HG03558 (cell line): ENCODE data around the gene PHTF1.
"Not testable (repeated sequence)": the region's sequence is repeated elsewhere in the genome, so short reads cannot be mapped to it uniquely, and the experiment has no call there.

Source experiments
- ATAC-seq: cut with Tn5 transposase; IDR thresholded peaks from one replicate; pipeline ENCODE4 v1.9.1; 2021; ENCODE audit warnings: moderate number of reproducible peaks; ENCODE audit not compliant: unreplicated experiment; ENCODE audit errors: extremely low read depth

PHTF1 gene

DNA sequence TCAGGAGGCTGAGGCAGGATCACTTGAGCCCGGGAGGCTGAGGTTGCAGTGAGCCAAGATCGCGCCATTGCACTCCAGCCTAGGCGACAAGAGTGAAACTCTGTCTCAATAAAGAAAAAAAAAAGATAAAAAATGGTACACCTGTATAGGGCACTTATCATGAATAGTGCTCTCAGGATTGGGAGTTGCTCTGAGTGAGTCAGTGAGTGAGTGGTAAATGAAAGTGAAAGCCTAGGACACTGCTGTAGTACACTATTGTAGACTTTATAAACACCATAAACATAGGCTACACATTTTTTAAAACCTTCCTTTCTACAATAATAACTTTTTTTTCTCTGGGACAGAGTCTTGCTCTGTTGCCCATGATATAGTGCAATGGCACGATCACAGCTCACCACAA, 16.8 kb downstream of the PHTF1 start:
- no peak for ATAC-seq

DNA sequence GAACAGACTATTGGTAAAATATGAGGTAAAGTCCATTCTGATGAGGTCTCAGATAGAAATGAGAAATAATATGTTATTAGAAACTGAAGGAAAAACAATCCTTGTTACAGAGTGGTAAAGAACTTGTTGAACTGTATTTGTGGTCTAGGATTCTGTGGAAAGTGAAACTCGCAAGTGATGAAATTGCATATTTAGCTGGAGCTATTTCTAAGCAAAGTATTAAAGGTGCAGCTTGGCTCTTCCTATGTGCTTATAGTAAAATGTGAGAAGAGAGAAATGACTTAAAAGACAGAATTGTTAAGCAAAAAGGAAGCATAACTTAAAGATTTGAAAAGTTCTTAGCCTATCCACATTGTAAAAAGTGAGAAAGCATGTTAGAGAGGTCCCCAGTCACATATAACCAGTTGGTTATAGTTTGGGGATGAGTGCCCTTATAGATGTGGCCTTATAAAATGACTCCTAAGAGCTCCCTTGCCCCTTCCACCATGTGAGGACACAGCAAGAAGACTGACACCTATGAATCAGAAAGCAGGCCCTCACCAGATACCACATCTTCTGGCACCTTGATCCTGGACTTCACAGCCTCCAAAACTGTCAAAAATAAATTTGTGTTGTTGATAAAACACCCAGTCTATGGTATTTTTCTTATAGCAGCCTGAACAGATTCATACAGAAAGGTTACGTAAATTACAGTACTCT, 24.8 kb downstream of the PHTF1 start:
- no peak for ATAC-seq

DNA sequence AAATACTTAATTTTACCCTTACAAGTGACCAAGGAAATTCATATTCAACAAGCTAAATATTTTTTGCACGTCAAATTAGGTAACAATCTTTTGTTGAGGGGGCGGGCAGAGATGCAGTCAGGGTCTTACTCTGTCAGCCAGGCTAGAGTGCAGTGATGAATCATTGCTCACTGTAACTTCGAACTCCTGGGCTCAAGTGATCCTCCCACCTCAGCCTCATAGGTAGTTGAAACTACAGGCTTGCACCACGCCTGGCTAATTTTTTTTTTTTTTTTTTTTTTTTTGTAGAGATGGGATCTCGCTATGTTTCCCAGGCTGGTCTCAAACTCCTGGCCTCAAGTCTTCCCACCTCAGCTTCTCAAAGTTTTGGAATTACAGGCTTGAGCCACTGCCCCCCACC, 26.5 kb downstream of the PHTF1 start:
- no peak for ATAC-seq

DNA sequence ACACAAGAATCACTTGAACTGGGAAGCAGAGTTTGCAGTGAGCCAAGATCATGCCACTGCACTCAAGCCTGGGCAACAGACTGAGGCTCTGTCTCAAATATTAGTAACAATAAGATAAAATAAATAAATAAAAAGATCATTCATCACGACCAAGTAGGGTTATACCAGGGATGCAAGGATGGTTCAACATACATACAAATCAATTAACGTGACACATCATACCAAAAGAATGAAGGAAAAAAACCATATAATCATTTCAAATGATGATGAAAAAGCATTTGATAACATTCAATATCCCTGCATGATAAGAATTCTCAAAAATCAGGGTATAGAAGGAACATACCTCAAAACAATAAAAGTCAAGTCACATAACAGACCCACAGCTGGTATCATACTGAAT, 38.3 kb downstream of the PHTF1 start:
- no peak for ATAC-seq

DNA sequence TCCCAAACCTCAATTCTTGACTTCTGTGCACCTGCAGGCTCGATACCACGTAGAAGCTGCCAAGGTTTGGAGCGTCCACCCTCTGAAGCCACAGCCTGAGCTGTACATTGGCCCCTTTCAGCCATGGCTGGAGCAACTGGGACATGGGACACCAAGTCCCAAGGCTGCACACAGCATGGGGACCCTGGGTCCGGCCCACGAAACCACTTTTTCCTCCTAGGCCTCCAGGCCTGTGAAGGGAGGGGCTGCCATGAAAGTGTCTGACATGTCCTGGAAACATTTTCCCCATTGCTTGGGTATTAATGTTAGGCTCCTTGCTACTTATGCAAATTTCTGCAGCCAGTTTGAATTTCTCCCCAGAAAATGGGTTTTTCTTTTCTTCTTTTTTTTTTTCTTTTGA, 40.7 kb downstream of the PHTF1 start:
- not testable (repeated sequence) for ATAC-seq

DNA sequence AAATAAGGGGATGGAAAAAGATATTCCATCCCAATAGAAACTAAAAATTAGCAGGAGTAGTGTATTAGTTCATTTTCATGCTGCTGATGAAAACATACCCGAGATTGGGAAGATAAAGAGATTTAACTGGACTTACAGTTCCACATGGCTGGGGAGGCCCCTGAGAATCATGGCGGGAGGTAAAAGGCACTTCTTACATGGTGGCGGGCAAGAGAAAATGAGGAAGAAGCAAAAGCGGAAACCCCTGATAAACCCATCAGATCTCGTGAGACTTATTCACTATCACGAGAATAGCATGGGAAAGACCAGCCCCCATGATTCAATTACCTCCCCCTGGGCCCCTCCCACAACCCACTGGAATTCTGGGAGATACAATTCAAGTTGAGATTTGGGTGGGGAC, 41.8 kb downstream of the PHTF1 start:
- not testable (repeated sequence) for ATAC-seq

DNA sequence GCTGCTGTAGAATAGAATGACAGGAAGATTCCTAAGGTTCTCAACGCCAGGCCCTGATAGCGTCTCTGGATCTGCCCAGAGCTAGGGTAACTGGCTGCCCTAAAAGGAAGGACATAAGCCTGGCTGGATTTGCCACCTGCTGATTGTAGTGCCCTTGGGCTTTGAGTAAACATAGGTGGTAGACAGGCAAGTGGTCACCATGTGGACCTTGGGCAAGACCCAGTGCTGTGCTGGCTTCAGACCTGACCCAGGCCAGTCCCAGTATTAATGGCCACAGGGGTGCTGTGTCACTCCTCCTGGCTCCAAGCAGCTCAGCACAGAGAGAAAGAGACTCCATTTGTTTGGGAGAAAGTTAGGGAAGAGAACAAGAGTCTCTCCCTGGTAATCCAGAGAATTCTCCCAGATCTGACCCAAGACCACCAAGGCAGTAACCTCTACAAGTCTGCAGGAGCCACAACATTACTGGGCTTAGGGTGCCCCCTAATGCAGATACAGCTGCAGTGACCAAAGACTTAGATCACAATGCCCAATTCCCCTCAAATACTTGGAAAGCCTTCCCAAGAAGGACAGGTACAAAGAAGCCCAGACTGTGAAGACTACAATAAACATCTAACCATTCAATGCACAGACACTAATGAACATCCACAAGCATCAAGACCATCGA, 44.5 kb downstream of the PHTF1 start:
- no peak for ATAC-seq

DNA sequence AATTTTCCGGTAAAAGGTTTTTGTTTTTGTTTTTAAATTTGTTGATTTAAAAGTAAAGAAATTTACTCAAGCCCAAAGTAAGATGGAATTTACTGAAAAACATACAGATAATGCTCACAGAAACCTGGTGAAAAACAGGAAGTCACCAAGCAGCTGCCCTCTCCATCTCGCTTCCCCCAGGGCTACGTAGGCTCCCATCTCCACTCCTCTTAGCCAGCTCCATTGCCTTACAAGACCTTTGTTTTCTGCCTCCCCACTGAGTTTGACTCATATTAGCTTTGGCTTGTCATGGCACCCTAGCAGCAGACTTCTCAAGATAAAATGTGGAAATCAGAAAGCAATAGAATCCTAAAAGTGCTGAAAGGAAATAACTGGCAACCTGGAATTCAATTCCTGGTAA, 57.9 kb downstream of the PHTF1 start:
- no peak for ATAC-seq

DNA sequence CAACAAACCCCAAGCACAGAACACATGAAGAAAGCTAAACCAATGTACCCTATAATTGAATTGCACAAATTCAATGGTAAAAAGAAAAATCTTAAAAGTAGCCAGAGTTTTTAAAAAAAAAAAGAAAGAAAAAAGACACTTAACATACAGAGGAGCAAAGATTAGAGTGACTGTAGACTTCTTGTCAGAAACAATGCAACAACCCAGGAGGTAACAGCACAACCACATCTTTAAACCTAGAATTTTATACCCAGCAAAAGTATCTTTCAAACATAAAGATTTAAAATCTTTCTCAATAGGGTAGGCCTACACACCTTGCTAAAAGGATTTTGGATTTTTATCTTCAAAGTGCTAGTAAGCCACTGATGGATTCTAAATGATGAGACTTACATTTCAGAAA, 64.4 kb downstream of the PHTF1 start:
- ATAC-seq, result no peak

DNA sequence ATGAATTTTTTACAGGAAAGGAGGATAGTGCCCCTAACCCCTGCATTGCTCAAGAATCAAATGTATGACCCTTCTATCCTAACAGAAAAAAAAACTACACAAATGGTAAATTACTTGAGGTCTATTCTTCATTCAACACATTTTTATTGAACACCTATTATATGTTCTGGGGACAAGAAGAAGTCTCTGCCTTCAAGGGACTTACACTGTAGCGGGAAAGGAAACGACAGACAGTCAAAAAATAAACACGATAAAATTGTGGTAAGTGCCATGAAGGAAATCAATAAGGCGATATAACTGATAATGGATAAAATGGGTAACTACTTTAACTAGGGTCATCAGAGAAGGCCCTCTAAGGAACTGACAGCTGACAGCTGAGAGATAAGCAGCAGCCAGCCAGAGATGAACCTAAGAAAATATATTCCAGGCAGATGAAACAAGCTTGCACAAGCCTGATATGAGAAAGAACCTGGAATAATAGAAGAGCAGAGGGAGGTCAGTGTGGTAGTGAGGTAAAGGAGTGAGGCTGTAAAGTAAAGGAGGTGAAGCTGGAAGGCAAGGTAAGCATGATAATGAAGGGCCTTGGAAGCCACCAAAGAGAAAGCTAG, 66.4 kb downstream of the PHTF1 start:
- ATAC-seq, result no peak

DNA sequence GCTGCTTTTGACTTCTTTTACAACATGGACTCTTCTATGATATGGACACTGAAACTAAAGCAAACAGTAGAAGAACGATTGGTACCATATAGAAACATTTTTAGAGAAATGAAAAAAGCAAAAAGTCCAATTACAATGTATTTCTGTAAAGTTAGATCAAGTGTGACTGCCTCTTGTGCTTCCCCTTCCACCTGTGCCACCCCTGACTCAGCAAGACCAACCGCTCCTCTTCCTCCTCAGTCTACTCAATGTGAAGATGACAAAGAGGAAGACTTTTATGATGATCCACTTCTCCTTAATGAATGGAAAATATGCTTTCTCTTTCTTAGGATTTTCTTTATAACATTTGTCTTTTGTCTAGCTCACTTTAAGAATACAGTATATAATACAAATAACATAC, 66.9 kb downstream of the PHTF1 start:
- no peak for ATAC-seq

DNA sequence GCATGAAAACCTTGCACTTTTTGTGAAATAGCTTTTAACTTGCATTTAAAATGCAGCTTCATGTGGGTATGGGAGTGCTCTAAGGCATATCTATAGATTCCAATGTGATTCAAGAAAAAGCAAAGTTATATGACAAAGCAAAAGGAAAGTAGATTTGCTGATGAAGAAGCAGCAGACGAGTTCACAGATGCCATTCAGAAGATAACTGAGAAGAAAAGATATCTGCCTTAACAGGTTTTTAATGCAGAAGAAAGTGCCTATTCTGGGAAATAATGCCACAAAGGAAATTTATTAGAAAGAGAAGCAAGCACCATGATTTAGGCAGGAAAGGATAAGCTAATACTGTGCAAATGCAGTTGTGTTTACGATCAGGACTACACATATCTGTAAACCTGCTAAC, 68.1 kb downstream of the PHTF1 start:
- no peak for ATAC-seq

DNA sequence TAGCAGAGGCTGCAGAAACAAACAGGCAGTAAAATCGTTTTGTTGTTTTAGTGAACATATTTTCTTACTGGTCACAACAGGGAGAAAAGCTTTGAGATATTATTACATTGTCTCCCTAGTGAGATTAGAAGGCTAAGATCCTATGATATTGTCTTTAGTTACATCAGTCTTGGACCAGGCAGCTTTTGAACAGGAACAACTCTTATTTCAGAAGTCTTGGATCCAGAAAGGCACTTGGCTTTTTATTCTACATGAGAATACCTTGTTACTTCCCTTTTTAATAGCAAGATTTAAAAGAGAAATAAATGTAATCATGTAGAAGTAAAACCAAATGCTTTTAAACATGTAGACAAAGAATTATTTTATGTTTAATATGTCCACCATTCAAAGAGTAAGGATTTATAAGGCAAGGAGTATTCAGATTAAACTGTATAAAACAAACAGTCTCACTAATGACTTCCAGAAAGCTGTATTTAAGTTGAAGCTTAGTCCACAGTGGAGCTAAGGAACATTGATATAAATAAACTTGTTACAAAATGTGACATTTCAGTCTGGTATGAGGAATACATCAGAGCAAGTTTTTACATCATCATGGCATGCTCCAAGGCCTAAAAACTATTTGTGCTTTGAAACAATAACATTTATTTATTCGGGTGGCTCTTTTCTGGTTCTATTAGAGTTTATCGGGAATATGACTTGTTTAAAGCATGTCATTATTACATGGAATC, 72.2 kb downstream of the PHTF1 start:
- no peak for ATAC-seq

DNA sequence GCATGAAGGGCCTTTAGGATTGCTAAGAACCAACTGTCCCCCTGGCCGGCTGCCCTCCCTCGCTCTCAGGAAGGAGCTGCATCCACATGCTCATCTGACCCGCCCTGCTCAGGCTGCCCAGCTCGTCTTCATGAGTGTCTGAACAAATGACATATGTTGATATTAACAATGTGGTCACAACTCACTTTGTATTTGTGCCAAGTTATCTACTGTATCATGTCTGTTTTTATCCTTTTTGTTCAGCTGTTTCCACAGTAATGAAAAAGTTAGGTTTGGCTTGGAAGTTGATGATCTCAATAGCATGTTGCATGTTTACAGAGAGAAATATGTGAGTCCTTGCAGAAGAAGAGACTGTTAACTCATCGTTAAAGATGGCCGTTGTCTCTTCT, 75.1 kb downstream of the PHTF1 start:
- ATAC-seq, result no peak

DNA sequence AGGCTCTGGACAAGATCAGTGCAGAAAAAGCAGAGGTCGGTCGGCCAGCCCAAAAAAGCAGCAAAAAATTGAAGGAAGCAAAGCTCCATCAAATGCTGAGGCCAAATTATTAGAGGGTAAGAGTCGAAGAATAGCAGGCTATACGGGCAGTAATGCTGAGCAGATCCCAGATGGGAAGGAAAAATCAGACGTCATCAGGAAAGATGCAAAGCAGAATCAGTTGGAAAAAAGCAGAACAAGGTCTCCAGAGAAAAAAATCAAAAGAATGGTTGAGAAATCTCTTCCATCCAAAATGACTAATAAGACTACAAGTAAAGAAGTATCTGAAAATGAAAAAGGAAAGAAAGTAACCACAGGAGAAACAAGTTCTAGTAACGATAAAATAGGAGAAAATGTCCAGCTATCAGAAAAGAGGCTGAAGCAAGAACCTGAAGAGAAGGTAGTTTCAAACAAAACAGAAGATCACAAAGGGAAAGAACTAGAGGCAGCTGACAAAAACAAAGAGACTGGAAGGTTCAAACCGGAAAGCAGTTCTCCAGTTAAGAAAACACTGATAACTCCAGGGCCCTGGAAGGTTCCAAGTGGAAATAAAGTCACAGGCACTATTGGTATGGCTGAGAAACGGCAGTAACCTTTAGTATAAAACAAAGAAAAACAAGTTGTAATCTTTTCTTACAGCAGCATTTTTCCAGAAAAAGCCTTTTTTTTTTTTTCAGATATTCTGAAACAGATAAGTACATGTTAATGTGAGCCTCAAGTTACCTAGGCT, 75.7 kb downstream of the PHTF1 start:
- no peak for ATAC-seq

DNA sequence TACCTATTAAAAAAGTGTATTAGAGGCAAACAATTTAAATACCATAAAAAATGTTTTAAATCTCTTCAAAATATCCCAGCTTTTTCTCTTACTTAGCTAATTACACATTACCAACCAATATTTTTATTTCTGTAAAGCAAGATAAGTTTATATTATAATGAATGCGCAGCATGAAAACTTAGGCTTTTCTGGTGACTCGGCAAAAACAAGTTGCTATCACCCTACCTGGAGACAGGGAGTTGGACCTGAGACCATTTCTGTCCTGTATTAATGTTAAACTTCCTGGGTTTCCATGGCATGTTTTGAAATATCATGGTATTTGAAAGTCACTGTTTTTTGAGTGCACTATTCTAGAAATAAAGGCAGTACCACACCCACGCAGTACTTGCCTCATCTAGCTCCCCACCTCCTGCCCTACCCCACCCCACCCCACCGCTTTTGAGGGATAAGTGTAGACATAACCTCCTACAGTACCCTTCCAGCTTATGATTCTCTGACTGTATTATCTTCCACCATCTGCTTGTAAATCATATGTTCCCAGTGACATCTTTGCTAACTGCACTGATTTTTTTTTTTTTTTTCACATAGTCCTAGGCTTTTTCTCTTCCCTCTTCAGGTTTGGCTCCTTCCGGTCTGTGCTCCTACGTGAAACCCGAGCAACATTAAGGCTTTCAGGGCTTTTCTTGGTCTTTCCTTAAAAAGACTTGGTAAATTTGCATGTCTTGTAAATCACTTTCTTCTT, 77.5 kb downstream of the PHTF1 start:
- ATAC-seq, result no peak

DNA sequence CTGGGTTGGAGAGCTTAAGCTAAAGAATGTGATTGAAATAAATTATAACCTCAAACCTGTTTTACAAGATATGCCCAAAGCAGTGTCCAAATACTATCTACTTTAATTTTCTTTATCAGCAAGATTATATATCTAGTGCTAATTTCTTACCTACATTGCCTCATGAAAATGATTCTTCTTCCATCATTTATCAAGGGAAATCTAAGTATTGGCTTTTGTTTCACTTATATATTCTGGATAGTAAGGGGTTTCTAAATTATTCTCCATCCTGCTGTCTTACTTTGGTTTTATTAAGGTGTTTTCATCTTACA, 81.2 kb downstream of the PHTF1 start:
- ATAC-seq, result no peak

DNA sequence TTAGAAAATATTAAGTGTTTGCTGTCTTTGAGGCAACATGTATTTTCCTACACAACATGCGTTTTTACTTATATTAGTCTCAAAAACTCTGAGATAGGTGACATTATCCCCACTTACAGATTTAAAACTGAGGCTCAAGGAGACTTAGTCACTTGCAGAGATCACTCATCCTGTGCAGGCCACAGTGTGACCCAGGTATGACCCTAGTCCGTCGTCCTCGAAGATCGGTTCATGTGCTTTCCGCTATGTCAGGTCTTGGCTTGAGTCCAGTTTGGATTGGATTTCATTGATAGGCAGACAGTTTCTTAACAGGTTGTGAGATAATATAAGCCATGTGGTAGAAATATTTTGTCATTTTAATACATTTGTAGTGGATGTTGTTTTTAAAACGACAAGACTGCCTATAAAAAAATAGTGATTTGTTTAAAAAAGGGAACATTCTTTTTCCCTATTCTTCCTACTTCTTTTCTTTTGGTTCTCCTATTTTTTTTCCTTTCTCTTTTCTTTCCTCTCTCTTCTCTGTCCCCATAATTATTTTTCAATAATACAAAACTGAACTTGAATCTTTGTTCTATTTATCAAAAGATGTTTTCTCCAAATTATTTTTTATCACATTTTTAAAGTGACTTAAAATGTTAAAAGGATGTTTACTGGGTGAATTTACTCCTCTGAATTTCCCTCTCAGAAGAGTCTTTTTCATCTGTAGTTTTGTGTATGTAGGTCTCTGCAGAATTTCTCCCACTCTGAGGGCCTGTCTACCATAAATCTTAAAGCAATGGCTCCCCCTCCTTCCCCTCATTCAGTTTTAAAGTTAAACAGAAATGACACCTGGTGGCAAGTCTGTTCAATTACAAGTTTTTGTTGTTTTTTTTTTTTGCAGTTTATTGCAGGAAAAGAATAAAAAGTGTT, 81.8 kb downstream of the PHTF1 start:
- ATAC-seq, result no peak

DNA sequence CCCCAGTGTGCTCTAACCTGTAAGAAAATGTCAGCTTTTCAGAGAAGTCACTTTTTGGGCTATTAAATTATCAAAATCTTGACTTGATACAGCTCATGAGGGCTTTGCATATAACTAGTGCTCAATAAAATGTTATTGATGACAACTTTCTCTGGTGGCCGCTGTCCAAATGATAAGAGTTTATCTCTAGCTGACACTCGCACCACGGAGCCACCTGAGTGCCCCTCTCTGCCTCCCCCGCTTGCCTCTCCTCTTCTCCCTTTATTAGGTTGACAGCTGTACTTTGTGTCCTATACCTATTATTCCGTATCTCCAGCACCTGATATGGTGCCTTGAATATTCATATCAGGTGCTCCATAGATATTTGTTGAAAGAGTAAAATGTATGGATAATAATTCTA, 82.8 kb downstream of the PHTF1 start:
- ATAC-seq, result no peak
